Nephron (organoid): ENCODE measurements around the gene TNS1.

ENCODE experiments used
- H3K27ac Mint-ChIP-seq, 3 experiments: 2 replicates each; pipeline ENCODE4 v1.8.0; 2020; ENCODE audit warnings: mixed read lengths in 3 of 3, mild to moderate bottlenecking in 2 of 3, moderate library complexity in 1 of 3
- H3K27me3 Mint-ChIP-seq: 2 replicates; pipeline ENCODE4 v1.8.0; 2021; ENCODE audit warnings: low read depth, mild to moderate bottlenecking, moderate library complexity, mixed read lengths
- H3K36me3 Mint-ChIP-seq: 2 replicates; pipeline ENCODE4 v1.8.0; 2020; ENCODE audit warnings: low read depth, mixed read lengths
- H3K4me1 Mint-ChIP-seq: 2 replicates; pipeline ENCODE4 v1.8.0; 2020; ENCODE audit warnings: mixed read lengths
- H3K4me3 Mint-ChIP-seq, 3 experiments: 2 replicates each; pipeline ENCODE4 v1.8.0; 2020; ENCODE audit warnings: mild to moderate bottlenecking in 3 of 3, mixed read lengths in 3 of 3, moderate library complexity in 2 of 3
- H3K9me3 Mint-ChIP-seq: 2 replicates; pipeline ENCODE4 v1.8.0; 2020; ENCODE audit warnings: mixed read lengths
- CTCF ChIP-seq, 3 experiments: fragments of 200-600 bp; sonication (generic); IDR thresholded peaks; one replicate each; pipeline ENCODE4 v1.5.0; 2021; ENCODE audit warnings: antibody characterized with exemption in 3 of 3; ENCODE audit not compliant: unreplicated experiment in 3 of 3

Gene TNS1

GRCh38 chr2:217884985-217885384, 117.8 kb downstream of the TNS1 start:
- no peak for TF ChIP-seq CTCF (IDR thresholded peaks at IDR 0.05; ENCODE audit: unreplicated experiment in 3 of 3)
- Mint-ChIP-seq H3K4me1 (peaks cover 27% of the 10 kb centered on the region), H3K9me3 (no peaks in the 10 kb centered on the region), H3K36me3 (peaks cover 63% of the 10 kb centered on the region), H3K27ac (no peak overlapping the region), H3K27me3 (peaks cover 8% of the 10 kb centered on the region), H3K4me3 (no peak overlapping the region)

- Mint-ChIP-seq H3K27ac (peak overlapping the region; percentile 35 to 82 (median 49)), H3K9me3 (no peaks in the 10 kb centered on the region), H3K4me3 (peak overlapping the region in 1 of 3 experiments; percentile 1), H3K27me3 (peaks cover 3% of the 10 kb centered on the region), H3K4me1 (peaks cover 41% of the 10 kb centered on the region), H3K36me3 (peaks cover 46% of the 10 kb centered on the region)
- TF ChIP-seq CTCF (IDR thresholded peaks at IDR 0.05; ENCODE audit: unreplicated experiment in 3 of 3): no peak
Measured at GRCh38 chr2:217880891-217881290, 121.9 kb downstream of the TNS1 start.

GRCh38 chr2:217880287-217880889, 122.4 kb downstream of the TNS1 start:
- Mint-ChIP-seq H3K27ac (peak overlapping the region; percentile 35 to 82 (median 49)), H3K36me3 (peaks cover 44% of the 10 kb centered on the region), H3K4me3 (peak overlapping the region in 1 of 3 experiments; percentile 1), H3K27me3 (peaks cover 3% of the 10 kb centered on the region), H3K9me3 (no peaks in the 10 kb centered on the region), H3K4me1 (peaks cover 41% of the 10 kb centered on the region)
- no peak for TF ChIP-seq CTCF (IDR thresholded peaks at IDR 0.05; ENCODE audit: unreplicated experiment in 3 of 3)

GRCh38 chr2:217878915-217879590, 123.7 kb downstream of the TNS1 start:
- Mint-ChIP-seq H3K27ac (peak overlapping the region; percentile 18 to 88 (median 76)), H3K27me3 (peaks cover 3% of the 10 kb centered on the region), H3K4me3 (peak overlapping the region in 1 of 3 experiments; percentile 4), H3K36me3 (peaks cover 40% of the 10 kb centered on the region), H3K9me3 (no peaks in the 10 kb centered on the region), H3K4me1 (peaks cover 41% of the 10 kb centered on the region)
- peak in 1 of 3 experiments; percentile 32 for TF ChIP-seq CTCF (IDR thresholded peaks at IDR 0.05; ENCODE audit: unreplicated experiment in 3 of 3)

- peaks cover 3% of the 10 kb centered on the region for H3K27me3 Mint-ChIP-seq
- no peak overlapping the region for H3K4me3 Mint-ChIP-seq
- H3K36me3 Mint-ChIP-seq: peaks cover 46% of the 10 kb centered on the region
- peaks cover 36% of the 10 kb centered on the region for H3K4me1 Mint-ChIP-seq
- H3K9me3 Mint-ChIP-seq: no peaks in the 10 kb centered on the region
- TF ChIP-seq CTCF (IDR thresholded peaks at IDR 0.05; ENCODE audit: unreplicated experiment in 3 of 3): no peak
- no peak overlapping the region for H3K27ac Mint-ChIP-seq
Measured at GRCh38 chr2:217877866-217878265, 124.9 kb downstream of the TNS1 start.

GRCh38 chr2:217876253-217876570, 126.6 kb downstream of the TNS1 start:
- TF ChIP-seq CTCF (IDR thresholded peaks at IDR 0.05; ENCODE audit: unreplicated experiment in 3 of 3): no peak

More at GRCh38 chr2:217876253-217876570, 126.6 kb downstream of the TNS1 start:
- Mint-ChIP-seq H3K27me3 (no peaks in the 10 kb centered on the region), H3K27ac (peak overlapping the region in 1 of 3 experiments; percentile 5), H3K9me3 (no peaks in the 10 kb centered on the region), H3K36me3 (peaks cover 58% of the 10 kb centered on the region), H3K4me1 (peaks cover 31% of the 10 kb centered on the region), H3K4me3 (no peak overlapping the region)
